K562 (cell line): ENCODE measurements around the gene VSIG10. TPM values are rescaled to one million over a fixed set of nuclear protein-coding genes. Genes with fewer than 3 reads are reported as not detected.

ENCODE experiments used
- ATAC-seq: fragments of 200-7000 bp; cut with Tn5 transposase; 3 replicates; pipeline ENCODE4 v1.9.1; 2020; ENCODE audit warnings: moderate library complexity
- BruUV-seq: library from RNA; stranded (reverse); fragments of 400-500 nt; replicated peaks from 2 replicates; lab custom pipeline; 2021; lab: Mats Ljungman, UMichigan
- CTCF ChIA-PET: fragments of 300-600 bp; formaldehyde crosslinking; extraction: SDS; loops from one replicate; lab custom pipeline; 2021; ENCODE audit warnings: low intra/inter-chr PET ratio; lab: Yijun Ruan, JAX
- POLR2A ChIA-PET: fragments of 300-600, 350-650 bp; sonication (Branson Sonifier 250); formaldehyde crosslinking; extraction: SDS; loops from one replicate; lab custom pipeline; 2021; ENCODE audit warnings: antibody characterized with exemption, inconsistent platforms; lab: Yijun Ruan, JAX
- DNase-seq, 4 experiments: peaks; one replicate each; pipeline versions ENCODE4 v3.0.0 to v3.0.0-alpha.2; 2011 to 2018; ENCODE audit warnings: low spot score in 3 of 4, mixed read lengths in 3 of 4; ENCODE audit errors: extremely low read depth in 1 of 4
- FAIRE-seq: peaks from 2 replicates; lab custom pipeline; 2011; peaks lifted over from hg19 to GRCh38; lab: Jason Lieb, UNC
- H2AFZ ChIP-seq: 2 replicates; pipeline ENCODE4 v1.6.0; 2011; ENCODE audit warnings: low read depth, low read length, control low read depth, inconsistent platforms
- H3K27ac ChIP-seq: fragments of 200-600 bp; 3 replicates; pipeline ENCODE4 v1.8.0; 2011; ENCODE audit warnings: low read depth, mild to moderate bottlenecking, control low read depth, inconsistent platforms, low read length, moderate library complexity, mixed read lengths; ENCODE audit errors: extremely low read depth
- H3K27me3 ChIP-seq, 2 experiments: fragments of 300-600 bp in 1 of 2; 2 replicates in 1 of 2; 3 replicates in 1 of 2; pipeline versions ENCODE4 v1.6.0 to v1.8.0; 2011; ENCODE audit warnings: inconsistent platforms in 2 of 2, low read length in 2 of 2, mild to moderate bottlenecking in 1 of 2, mixed read lengths in 1 of 2, moderate library complexity in 1 of 2; ENCODE audit not compliant: control insufficient read depth in 2 of 2, insufficient read depth in 2 of 2
- H3K36me3 ChIP-seq: fragments of 300-600 bp; 3 replicates; pipeline ENCODE4 v1.8.0; 2011; ENCODE audit warnings: mild to moderate bottlenecking, low read length, inconsistent platforms; ENCODE audit not compliant: control insufficient read depth, insufficient read depth
- H3K4me1 ChIP-seq, 2 experiments: fragments of 200-600 bp in 1 of 2; replicated peaks in 1 of 2; 2 replicates in 1 of 2; 3 replicates in 1 of 2; pipeline versions ENCODE4 v1.5.1 to v1.8.0; 2011; ENCODE audit warnings: inconsistent platforms in 2 of 2, low read length in 2 of 2, mild to moderate bottlenecking in 1 of 2, mixed read lengths in 1 of 2, moderate library complexity in 1 of 2; ENCODE audit not compliant: control insufficient read depth in 2 of 2, insufficient read depth in 2 of 2
- H3K4me2 ChIP-seq: 2 replicates; pipeline ENCODE4 v1.6.1; 2011; ENCODE audit warnings: low read length, control low read depth, inconsistent platforms, mixed read lengths; ENCODE audit not compliant: insufficient read depth
- H3K4me3 ChIP-seq: fragments of 200-600 bp; sonication (generic), shearing (Covaris generic); 2 replicates; pipeline ENCODE4 v1.5.1; 2016; ENCODE audit warnings: control low read depth, inconsistent platforms
- H3K79me2 ChIP-seq: fragments of 200-600 bp; 3 replicates; pipeline ENCODE4 v1.8.0; 2011; ENCODE audit warnings: low read length, inconsistent platforms; ENCODE audit not compliant: control insufficient read depth, insufficient read depth
- H3K9ac ChIP-seq, 2 experiments: 2 replicates each; pipeline versions ENCODE4 v1.6.0 to v1.6.1; 2011; ENCODE audit warnings: low read depth in 2 of 2, low read length in 2 of 2, control low read depth in 1 of 2, inconsistent platforms in 1 of 2, mild to moderate bottlenecking in 1 of 2, mixed read lengths in 1 of 2; ENCODE audit not compliant: insufficient read depth in 1 of 2
- H3K9me1 ChIP-seq: one replicate; pipeline ENCODE4 v1.6.0; 2011; ENCODE audit warnings: inconsistent platforms, mild to moderate bottlenecking, low read length, moderate library complexity; ENCODE audit not compliant: control insufficient read depth, insufficient read depth
- H3K9me3 ChIP-seq: replicated peaks from 2 replicates; pipeline ENCODE4 v1.5.1; 2011; ENCODE audit warnings: low read depth, low read length, inconsistent platforms; ENCODE audit not compliant: control insufficient read depth, insufficient read depth
- H4K20me1 ChIP-seq: replicated peaks from 2 replicates; pipeline ENCODE4 v1.6.1; 2011; ENCODE audit warnings: low read length, inconsistent platforms, mixed read lengths; ENCODE audit not compliant: control insufficient read depth, insufficient read depth
- ARID3A ChIP-seq: IDR thresholded peaks from 2 replicates; pipeline ENCODE4 v1.6.1; 2012; ENCODE audit warnings: low read depth, low read length, improper control_type of control experiment, borderline replicate concordance
- CREM ChIP-seq: IDR thresholded peaks from 2 replicates; pipeline ENCODE4 v1.6.1; 2014; ENCODE audit warnings: antibody characterized with exemption, low read depth
- E2F6 ChIP-seq, 2 experiments: IDR thresholded peaks; 2 replicates each; pipeline ENCODE4 v1.6.1; 2011; ENCODE audit warnings: borderline replicate concordance in 1 of 2, control low read depth in 1 of 2, low read depth in 1 of 2, low read length in 1 of 2, mild to moderate bottlenecking in 1 of 2, mixed read lengths in 1 of 2, moderate library complexity in 1 of 2; ENCODE audit not compliant: insufficient read depth in 1 of 2, insufficient read length in 1 of 2, poor library complexity in 1 of 2, severe bottlenecking in 1 of 2; ENCODE audit errors: extremely low read depth in 1 of 2
- ELK3 ChIP-seq: fragments of 450-650 bp; formaldehyde crosslinking; IDR thresholded peaks from 2 replicates; pipeline ENCODE4 v1.4.0; 2020; ENCODE audit warnings: mild to moderate bottlenecking
- FOS ChIP-seq: IDR thresholded peaks from 3 replicates; pipeline ENCODE4 v1.6.1; 2011; ENCODE audit not compliant: insufficient read length; ENCODE audit errors: extremely low read depth
- FOXP1 ChIP-seq: sonication (generic); formaldehyde crosslinking; IDR thresholded peaks from 2 replicates; pipeline ENCODE4 v1.8.0; 2022; ENCODE audit warnings: mild to moderate bottlenecking, missing genetic modification reagents
- GATAD2B ChIP-seq: fragments of 450-650 bp; IDR thresholded peaks from 2 replicates; pipeline ENCODE4 v1.6.1; 2017; ENCODE audit warnings: mild to moderate bottlenecking, borderline replicate concordance
- PCBP2 ChIP-seq: fragments of 200-400 bp; formaldehyde crosslinking; IDR thresholded peaks from 2 replicates; pipeline ENCODE4 v1.6.1; 2018; ENCODE audit warnings: low read length, low read depth, mild to moderate bottlenecking, moderate library complexity; ENCODE audit not compliant: poor library complexity, severe bottlenecking
- SMAD3 ChIP-seq: fragments of 450-650 bp; formaldehyde crosslinking; conservative IDR thresholded peaks from 2 replicates; pipeline ENCODE4 v1.4.0; 2020; ENCODE audit warnings: mild to moderate bottlenecking
- TARDBP ChIP-seq: fragments of 450-650 bp; IDR thresholded peaks from 2 replicates; pipeline ENCODE4 v1.6.1; 2016
- UBTF ChIP-seq, 2 experiments: IDR thresholded peaks; 2 replicates each; pipeline ENCODE4 v1.6.1; 2012; ENCODE audit warnings: improper control_type of control experiment in 2 of 2, low read depth in 2 of 2, low read length in 2 of 2, borderline replicate concordance in 1 of 2
- ZBTB7A ChIP-seq: IDR thresholded peaks from 2 replicates; pipeline ENCODE4 v1.6.1; 2011; ENCODE audit warnings: low read depth, mild to moderate bottlenecking, low read length, moderate library complexity, borderline replicate concordance; ENCODE audit not compliant: control insufficient read depth
- ZFX ChIP-seq: sonication (generic); formaldehyde crosslinking; IDR thresholded peaks from 2 replicates; pipeline ENCODE4 v1.8.0; 2022; ENCODE audit warnings: mild to moderate bottlenecking, missing genetic modification reagents, moderate library complexity
- ZNF12 ChIP-seq: sonication (generic); formaldehyde crosslinking; IDR thresholded peaks from 2 replicates; pipeline ENCODE4 v1.4.0; 2020; ENCODE audit warnings: mild to moderate bottlenecking, missing genetic modification reagents
- ZNF431 ChIP-seq: sonication (generic); formaldehyde crosslinking; IDR thresholded peaks from 2 replicates; pipeline ENCODE4 v1.8.0; 2022; ENCODE audit warnings: mild to moderate bottlenecking, missing genetic modification reagents
- ZNF764 ChIP-seq: fragments of 250-450 bp; sonication (Bioruptor Pico); IDR thresholded peaks from 2 replicates; pipeline ENCODE4 v1.4.0; 2020; ENCODE audit warnings: low read depth, mild to moderate bottlenecking, moderate library complexity
- WGBS: fragments of 100-300 bp; shearing (Covaris generic); methylation state at CpG from one replicate; pipeline ENCODE4 v1.1.6; 2016; ENCODE audit warnings: low coverage, mixed read lengths; ENCODE audit not compliant: insufficient coverage; ENCODE audit errors: missing lambda C conversion rate; 5-methylcytosine and 5-hydroxymethylcytosine counted together
- in situ Hi-C: fragments of 300-500 bp; cut with MboI; formaldehyde crosslinking; loops from 4 replicates; pipeline ENCODE4 v1.15.0; 2018; ENCODE audit warnings: inconsistent platforms, mixed read lengths
- intact Hi-C: fragments of 100-400 bp; cut with micrococcal nuclease; formaldehyde crosslinking; loops from 2 replicates; pipeline ENCODE4 v1.14.2; 2022
- polyA plus RNA-seq, 8 experiments: library from polyadenylated mRNA; depleted of rRNA in 4 of 8; stranded (reverse) in 5 of 8; unstranded in 3 of 8; fragments of >200 nt; fragmentation: Nextera tagmentation in 2 of 8; fragmentation: Illumina TruSeq in 1 of 8; extraction: Ambion mirVana in 2 of 8; extraction: Trizol in 1 of 8; gene quantifications; 2 replicates each; pipeline versions ENCODE4 v1.2.1 to v1.2.3, GENCODE V29; 2011 to 2014; ENCODE audit warnings: inconsistent platforms in 1 of 8, missing spikeins in 1 of 8
- total RNA-seq, 7 experiments: library from RNA; depleted of rRNA in 6 of 7; stranded (reverse); fragments of >200 nt in 6 of 7; fragmentation: Illumina TruSeq in 2 of 7; extraction: Trizol in 2 of 7; gene quantifications; 2 replicates each; pipeline versions ENCODE4 v1.2.1 to v1.2.3, GENCODE V29; 2011 to 2021; ENCODE audit warnings: low replicate concordance in 1 of 7

The VSIG10 gene
- total and polyA plus RNA-seq, 9 of the 15 experiments (the other 6 are each of a cell fraction or from before 2014, with no cell fraction given), result 4.1 to 8.8 (median 4.7) TPM

GRCh38 chr12:118136559-118137003 is 32.8 kb upstream of the VSIG10 start:
- peak; percentile 67 for ATAC-seq
- peak overlapping the region; percentile 86 to 100 for H3K9ac ChIP-seq
- no peaks in the 10 kb centered on the region for H3K9me1 ChIP-seq
- BruUV-seq, result no TSS peak
- H3K4me2 ChIP-seq, result peak overlapping the region; percentile 87
- peaks cover 38% of the 10 kb centered on the region for H3K36me3 ChIP-seq
- in situ Hi-C loops, result no loop called here
- H3K4me1 ChIP-seq, result peaks cover 2 to 27% of the 10 kb centered on the region in 2 experiments; a peak in 3 of 5 replicates
- under 1% methylated on average over 29 of the region's 29 CpGs for WGBS
- peak overlapping the region; percentile 84 for H2AFZ ChIP-seq
- H3K79me2 ChIP-seq, result peaks cover 33% of the 10 kb centered on the region
- intact Hi-C loops, result no loop called here
- ChIA-PET CTCF (no interaction called here), POLR2A (interaction anchor here (0.7 to 2.8 kb wide), 8 partner anchors 11 to 262 kb away, joined by 3 to 19 read pairs (median 4); partner anchors contain the start of gene TAOK3)
- no peaks in the 10 kb centered on the region for H3K9me3 ChIP-seq
- no peaks in the 10 kb centered on the region for H3K27me3 ChIP-seq
- peak overlapping the region; percentile 77 for H3K27ac ChIP-seq
- peak; percentile 19 for FAIRE-seq
- H3K4me3 ChIP-seq, result peak overlapping the region; percentile 80
- no peaks in the 10 kb centered on the region; the same call in 1 of the 2 replicates for H4K20me1 ChIP-seq
- peak in 3 of 4 experiments; percentile 29 to 65 (median 41) for DNase-seq
- TF ChIP-seq ARID3A, result no peak
- no peak for TF ChIP-seq ELK3 (CRISPR knock-in tag)
- TF ChIP-seq FOXP1 (CRISPR knock-in tag), result no peak
- TF ChIP-seq ZNF764 (CRISPR knock-in tag), result no peak
- no peak for TF ChIP-seq TARDBP
- no peak for TF ChIP-seq ZNF431 (CRISPR knock-in tag)
- no peak for TF ChIP-seq SMAD3
- peak; percentile 27; the same call in 1 of the 2 replicates for TF ChIP-seq ZBTB7A
- 0 out of 4 replicates have a peak, but pooled peaks of 1 of the 2 experiments have one; percentile 28 for TF ChIP-seq UBTF (IDR thresholded peaks at IDR 0.05; ENCODE audit: borderline replicate concordance in 1 of 2, low read depth in 2 of 2, low read length in 2 of 2)
- no peak for TF ChIP-seq ZNF12 (CRISPR knock-in tag)
- no peak for TF ChIP-seq GATAD2B
- peak in 1 of 2 experiments; percentile 38 for TF ChIP-seq E2F6 (IDR thresholded peaks at IDR 0.05; ENCODE audit: borderline replicate concordance in 1 of 2, extremely low read depth in 1 of 2, insufficient read depth in 1 of 2, insufficient read length in 1 of 2, low read depth in 1 of 2, low read length in 1 of 2, poor library complexity in 1 of 2, severe bottlenecking in 1 of 2)
- peak; percentile 67 for TF ChIP-seq CREM
- no peak for TF ChIP-seq FOS
- no peak for TF ChIP-seq PCBP2
- peak; percentile 3; the same call in 1 of the 2 replicates for TF ChIP-seq ZFX (CRISPR knock-in tag)
